Mesendoderm (in vitro differentiated cells): ENCODE data around the gene TSPEAR.

Experiments
- DNase-seq: peaks from one replicate; pipeline ENCODE4 v3.0.0; 2013
- H2AK5ac ChIP-seq: 2 replicates; pipeline ENCODE4 v1.6.1; 2013; ENCODE audit warnings: low read length, inconsistent platforms
- H2BK120ac ChIP-seq: 2 replicates; pipeline ENCODE4 v1.6.1; 2013; ENCODE audit warnings: low read depth, mild to moderate bottlenecking, low read length, moderate library complexity, mixed read lengths
- H2BK15ac ChIP-seq: replicated peaks from 2 replicates; pipeline ENCODE4 v1.6.1; 2013; ENCODE audit warnings: low read depth, mild to moderate bottlenecking, moderate library complexity
- H2BK5ac ChIP-seq: 2 replicates; pipeline ENCODE4 v1.6.1; 2013; ENCODE audit warnings: low read length, inconsistent platforms
- H3K18ac ChIP-seq: 2 replicates; pipeline ENCODE4 v1.6.1; 2013; ENCODE audit warnings: mild to moderate bottlenecking, low read length, mixed read lengths
- H3K23ac ChIP-seq: one replicate; pipeline ENCODE4 v1.6.1; 2013; ENCODE audit warnings: low read length
- H3K27ac ChIP-seq: 2 replicates; pipeline ENCODE4 v1.5.1; 2013; ENCODE audit warnings: low read depth, mild to moderate bottlenecking, inconsistent platforms, low read length, moderate library complexity
- H3K27me3 ChIP-seq: 2 replicates; pipeline ENCODE4 v1.6.1; 2013; ENCODE audit warnings: low read length, control low read depth, mild to moderate bottlenecking, inconsistent platforms; ENCODE audit not compliant: insufficient read depth, poor library complexity
- H3K36me3 ChIP-seq: 2 replicates; pipeline ENCODE4 v1.6.1; 2013; ENCODE audit warnings: low read length, inconsistent platforms; ENCODE audit not compliant: control insufficient read depth, insufficient read depth
- H3K4ac ChIP-seq: one replicate; pipeline ENCODE4 v1.6.1; 2013; ENCODE audit warnings: low read depth, mild to moderate bottlenecking, low read length, moderate library complexity
- H3K4me1 ChIP-seq: 2 replicates; pipeline ENCODE4 v1.6.1; 2013; ENCODE audit warnings: low read depth, low read length, inconsistent platforms; ENCODE audit not compliant: control insufficient read depth
- H3K4me2 ChIP-seq: 2 replicates; pipeline ENCODE4 v1.6.1; 2013; ENCODE audit warnings: low read length
- H3K4me3 ChIP-seq: 2 replicates; pipeline ENCODE4 v1.5.1; 2013; ENCODE audit warnings: mild to moderate bottlenecking, low read length
- H3K56ac ChIP-seq: one replicate; pipeline ENCODE4 v1.6.1; 2013; ENCODE audit warnings: low read length
- H3K79me1 ChIP-seq: 2 replicates; pipeline ENCODE4 v1.6.1; 2013; ENCODE audit warnings: low read length, inconsistent platforms
- H3K79me2 ChIP-seq: 2 replicates; pipeline ENCODE4 v1.6.1; 2013; ENCODE audit warnings: mild to moderate bottlenecking, low read length; ENCODE audit not compliant: control insufficient read depth, insufficient read depth
- H3K9ac ChIP-seq: 2 replicates; pipeline ENCODE4 v1.6.1; 2013; ENCODE audit warnings: low read length, inconsistent platforms
- H4K5ac ChIP-seq: one replicate; pipeline ENCODE4 v1.6.1; 2013; ENCODE audit warnings: low read length
- H4K8ac ChIP-seq: one replicate; pipeline ENCODE4 v1.6.1; 2013; ENCODE audit warnings: low read depth, mild to moderate bottlenecking, control low read depth, low read length, moderate library complexity
- WGBS: extraction: QIAGEN DNeasy Blood & Tissue Kit; methylation state at CpG from one replicate; pipeline ENCODE4 v1.1.7; 2013; ENCODE audit warnings: low lambda C conversion rate, missing lambda C conversion rate; ENCODE audit not compliant: insufficient coverage; ENCODE audit errors: extremely low coverage; 5-methylcytosine and 5-hydroxymethylcytosine counted together

Gene TSPEAR

GRCh38 chr21:44529503-44530125, 181.8 kb downstream of the TSPEAR start:
- H2AK5ac ChIP-seq: no peak overlapping the region
- no peak overlapping the region for H3K9ac ChIP-seq
- no peaks in the 10 kb centered on the region for H3K27me3 ChIP-seq
- no peak overlapping the region for H3K23ac ChIP-seq
- no peak overlapping the region for H3K27ac ChIP-seq
- H3K18ac ChIP-seq: no peak overlapping the region
- no peak overlapping the region for H4K5ac ChIP-seq
- no peaks in the 10 kb centered on the region for H3K79me1 ChIP-seq
- no peaks in the 10 kb centered on the region for H3K36me3 ChIP-seq
- no peak overlapping the region for H2BK120ac ChIP-seq
- no peak overlapping the region for H3K4me3 ChIP-seq
- no peaks in the 10 kb centered on the region for H3K4me1 ChIP-seq
- H3K56ac ChIP-seq: no peak overlapping the region
- WGBS: no CpG with 5 or more reads among the region's 23 CpGs
- DNase-seq: no peak
- no peak overlapping the region for H2BK15ac ChIP-seq
- no peaks in the 10 kb centered on the region for H3K79me2 ChIP-seq
- H3K4ac ChIP-seq: no peak overlapping the region
- no peak overlapping the region for H3K4me2 ChIP-seq
- no peak overlapping the region for H2BK5ac ChIP-seq
- no peak overlapping the region for H4K8ac ChIP-seq

GRCh38 chr21:44529011-44529421, 182.4 kb downstream of the TSPEAR start:
- Histone ChIP-seq H4K5ac (no peak overlapping the region), H2BK5ac (no peak overlapping the region), H3K18ac (no peak overlapping the region), H4K8ac (no peak overlapping the region), H3K27me3 (no peaks in the 10 kb centered on the region), H3K4me1 (no peaks in the 10 kb centered on the region), H3K4ac (no peak overlapping the region), H3K23ac (no peak overlapping the region), H3K79me1 (no peaks in the 10 kb centered on the region), H3K79me2 (no peaks in the 10 kb centered on the region), H2BK120ac (no peak overlapping the region), H3K4me3 (no peak overlapping the region), H3K36me3 (peaks cover 4% of the 10 kb centered on the region), H3K27ac (no peak overlapping the region), H3K4me2 (no peak overlapping the region), H3K56ac (no peak overlapping the region), H3K9ac (no peak overlapping the region), H2BK15ac (no peak overlapping the region), H2AK5ac (no peak overlapping the region)
- DNase-seq: no peak
- WGBS: no CpG with 5 or more reads among the region's 17 CpGs

- H3K23ac ChIP-seq: no peak overlapping the region
- H3K79me2 ChIP-seq: no peaks in the 10 kb centered on the region
- H3K4ac ChIP-seq: no peak overlapping the region
- H3K79me1 ChIP-seq: no peaks in the 10 kb centered on the region
- H3K36me3 ChIP-seq: peaks cover 4% of the 10 kb centered on the region
- H2BK5ac ChIP-seq: no peak overlapping the region
- H2AK5ac ChIP-seq: no peak overlapping the region
- no peak overlapping the region for H3K18ac ChIP-seq
- no peaks in the 10 kb centered on the region for H3K27me3 ChIP-seq
- H4K5ac ChIP-seq: no peak overlapping the region
- no peak overlapping the region for H2BK120ac ChIP-seq
- no peak overlapping the region for H3K4me2 ChIP-seq
- no peak overlapping the region for H4K8ac ChIP-seq
- no peak overlapping the region for H3K56ac ChIP-seq
- no peak for DNase-seq
- H3K4me3 ChIP-seq: no peak overlapping the region
- H3K9ac ChIP-seq: no peak overlapping the region
- no peaks in the 10 kb centered on the region for H3K4me1 ChIP-seq
- H3K27ac ChIP-seq: no peak overlapping the region
- no CpG with 5 or more reads among the region's 10 CpGs for WGBS
- no peak overlapping the region for H2BK15ac ChIP-seq
Measured at GRCh38 chr21:44528634-44528995, 182.8 kb downstream of the TSPEAR start.

GRCh38 chr21:44527983-44528633, 183.3 kb downstream of the TSPEAR start:
- no peak overlapping the region for H2AK5ac ChIP-seq
- H2BK15ac ChIP-seq: no peak overlapping the region
- peaks cover 4% of the 10 kb centered on the region for H3K36me3 ChIP-seq
- H3K18ac ChIP-seq: no peak overlapping the region
- no peaks in the 10 kb centered on the region for H3K79me2 ChIP-seq
- no peaks in the 10 kb centered on the region for H3K79me1 ChIP-seq
- H3K4me1 ChIP-seq: no peaks in the 10 kb centered on the region
- H2BK5ac ChIP-seq: no peak overlapping the region
- H3K9ac ChIP-seq: no peak overlapping the region
- DNase-seq: no peak
- no peak overlapping the region for H3K56ac ChIP-seq
- H4K5ac ChIP-seq: no peak overlapping the region
- H4K8ac ChIP-seq: no peak overlapping the region
- no peak overlapping the region for H3K23ac ChIP-seq
- no peak overlapping the region for H3K4me3 ChIP-seq
- H3K4ac ChIP-seq: no peak overlapping the region
- WGBS: no CpG with 5 or more reads among the region's 18 CpGs
- no peak overlapping the region for H2BK120ac ChIP-seq
- no peak overlapping the region for H3K4me2 ChIP-seq
- H3K27ac ChIP-seq: no peak overlapping the region
- no peaks in the 10 kb centered on the region for H3K27me3 ChIP-seq

- no peak overlapping the region for H3K56ac ChIP-seq
- H2BK5ac ChIP-seq: no peak overlapping the region
- H3K4me1 ChIP-seq: no peaks in the 10 kb centered on the region
- H3K9ac ChIP-seq: no peak overlapping the region
- no CpG with 5 or more reads among the region's 37 CpGs for WGBS
- no peaks in the 10 kb centered on the region for H3K79me1 ChIP-seq
- no peak overlapping the region for H3K4me3 ChIP-seq
- no peak for DNase-seq
- no peak overlapping the region for H2BK120ac ChIP-seq
- no peaks in the 10 kb centered on the region for H3K27me3 ChIP-seq
- H3K36me3 ChIP-seq: peaks cover 4% of the 10 kb centered on the region
- H3K27ac ChIP-seq: no peak overlapping the region
- no peak overlapping the region for H4K5ac ChIP-seq
- no peak overlapping the region for H2BK15ac ChIP-seq
- no peak overlapping the region for H3K18ac ChIP-seq
- no peak overlapping the region for H3K23ac ChIP-seq
- H3K79me2 ChIP-seq: no peaks in the 10 kb centered on the region
- H4K8ac ChIP-seq: no peak overlapping the region
- no peak overlapping the region for H3K4ac ChIP-seq
- H2AK5ac ChIP-seq: no peak overlapping the region
- no peak overlapping the region for H3K4me2 ChIP-seq
Measured at GRCh38 chr21:44527156-44527982, 184.0 kb downstream of the TSPEAR start.
